ENCODE results near the gene OMD.
"Not testable (repeated sequence)": the region's sequence is repeated elsewhere in the genome, so short reads cannot be mapped to it uniquely, and the experiment has no call there.

Gene OMD

DNA sequence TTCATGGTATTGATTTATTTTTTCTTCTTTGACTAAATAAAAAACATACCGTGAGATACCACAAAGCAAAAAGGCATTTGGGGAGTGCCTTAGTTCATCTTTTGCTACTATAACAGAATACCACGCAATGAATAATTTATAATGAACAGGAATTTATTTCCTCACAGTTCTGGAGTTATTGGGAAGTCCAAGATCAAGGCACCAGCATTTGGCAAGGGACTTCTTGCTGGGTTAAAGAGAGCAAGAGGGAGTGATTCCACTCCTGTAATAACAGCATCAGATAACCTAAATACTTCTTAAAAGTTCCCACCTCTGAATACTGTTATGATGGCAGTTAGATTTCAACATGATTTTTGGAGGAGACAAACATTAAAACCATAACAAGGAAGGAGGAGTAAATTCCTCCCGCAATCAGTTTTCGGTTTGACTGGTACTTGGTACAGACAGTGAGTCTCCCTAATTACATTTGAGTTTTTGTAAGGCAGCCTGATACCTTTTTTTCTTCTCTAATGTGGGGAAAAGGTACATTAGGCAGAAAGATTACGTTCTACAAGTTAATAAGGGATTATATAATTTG, 8.8 kb upstream of the OMD start:
- in situ Hi-C loops (cut with MboI; ENCODE audit: low sequenced_read_pairs) = no loop called here
- Histone ChIP-seq H3K9me3 (no peaks in the 10 kb centered on the region), H3K4me1 (no peaks in the 10 kb centered on the region), H3K36me3 (replicated peaks) (no peaks in the 10 kb centered on the region), H3K4me3 (no peak overlapping the region), H3K27me3 (ENCODE audit: low read depth) (no peaks in the 10 kb centered on the region)
- DNase-seq (ENCODE audit: low spot score in 2 of 2) = no peak

DNA sequence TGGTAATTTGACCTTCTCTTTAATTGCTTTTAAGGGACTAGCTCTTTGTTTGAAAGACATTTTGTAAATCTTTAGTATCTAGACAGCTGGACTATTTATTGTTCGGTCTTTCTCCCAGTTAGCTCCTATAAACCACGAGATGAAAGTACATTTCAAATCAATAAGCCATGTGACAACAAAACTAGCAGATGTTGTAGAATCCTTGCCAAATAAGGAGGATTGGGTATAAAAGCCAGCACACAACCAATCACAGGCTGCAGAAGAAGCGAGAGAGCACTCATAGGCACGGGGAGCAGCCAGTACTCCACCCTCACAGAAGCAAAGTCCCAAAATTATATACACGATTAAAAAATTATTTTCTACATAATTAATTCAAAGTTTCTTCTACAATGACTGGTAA, 8.1 kb upstream of the OMD start:
- no peaks in the 10 kb centered on the region for H3K36me3 ChIP-seq (replicated peaks)
- no peak for DNase-seq (ENCODE audit: low spot score in 2 of 2)
- in situ Hi-C loops (cut with MboI; ENCODE audit: low sequenced_read_pairs) = no loop called here

DNA sequence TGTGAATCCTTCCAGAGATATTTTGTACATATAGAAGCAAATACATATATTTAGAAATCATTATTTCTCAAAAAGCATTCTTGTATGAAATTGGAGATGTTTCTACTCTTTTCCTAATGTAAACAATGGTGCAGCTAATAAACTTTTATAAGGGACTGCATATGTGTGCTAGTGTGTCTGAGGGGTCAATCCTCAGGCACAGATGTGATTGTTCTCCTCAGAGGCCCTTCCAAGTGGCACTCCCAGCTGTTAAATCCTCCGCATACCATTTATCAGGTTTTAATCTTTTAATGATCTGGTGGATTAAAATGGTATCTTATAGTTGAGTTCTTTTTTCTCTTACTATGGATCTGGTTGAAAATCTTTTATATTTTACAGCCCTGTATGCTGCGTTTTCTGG, 5.6 kb upstream of the OMD start:
- H3K36me3 ChIP-seq (replicated peaks) = no peaks in the 10 kb centered on the region
- no peak overlapping the region for H3K4me3 ChIP-seq
- DNase-seq (ENCODE audit: low spot score in 2 of 2) = no peak
- no peaks in the 10 kb centered on the region for H3K27me3 ChIP-seq (ENCODE audit: low read depth)
- H3K4me1 ChIP-seq = peaks cover 9% of the 10 kb centered on the region
- H3K9me3 ChIP-seq = no peaks in the 10 kb centered on the region
- in situ Hi-C loops (cut with MboI; ENCODE audit: low sequenced_read_pairs) = no loop called here

More for the DNA sequence above, 8.1 kb upstream of the OMD start:
- Histone ChIP-seq H3K4me3 (no peak overlapping the region), H3K27me3 (ENCODE audit: low read depth) (no peaks in the 10 kb centered on the region), H3K9me3 (no peaks in the 10 kb centered on the region), H3K4me1 (no peaks in the 10 kb centered on the region)

GRCh38 chr9:92426501-92427145, 2.4 kb upstream of the OMD start:
- Histone ChIP-seq H3K27me3 (ENCODE audit: low read depth) (no peaks in the 10 kb centered on the region), H3K9me3 (no peaks in the 10 kb centered on the region), H3K4me1 (peaks cover 11% of the 10 kb centered on the region), H3K36me3 (replicated peaks) (no peaks in the 10 kb centered on the region), H3K4me3 (no peak overlapping the region)
- no peak for DNase-seq (ENCODE audit: low spot score in 2 of 2)
- in situ Hi-C loops (cut with MboI; ENCODE audit: low sequenced_read_pairs) = no loop called here

DNA sequence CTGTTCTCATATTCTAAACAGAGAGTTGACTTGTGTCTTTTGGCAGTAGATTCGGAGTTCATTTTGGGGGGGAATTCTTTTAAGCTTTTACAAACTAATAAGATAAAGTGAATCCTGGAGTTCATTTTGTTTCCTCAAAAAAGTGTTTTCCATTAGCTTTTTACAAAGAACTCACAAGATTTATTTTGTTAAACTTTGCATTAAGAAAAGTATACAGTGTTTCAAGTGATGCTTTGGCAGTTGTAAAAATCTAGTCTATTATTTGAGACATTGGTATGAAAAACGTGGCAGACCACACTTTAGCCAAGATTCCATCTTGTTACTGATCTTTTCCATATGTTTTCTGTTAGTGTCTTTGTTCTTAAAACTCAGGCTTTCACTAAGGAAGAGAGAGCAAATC, 1.2 kb upstream of the OMD start:
- H3K27me3 ChIP-seq (ENCODE audit: low read depth) = no peaks in the 10 kb centered on the region
- no peaks in the 10 kb centered on the region for H3K36me3 ChIP-seq (replicated peaks)
- no peak overlapping the region for H3K4me3 ChIP-seq
- H3K9me3 ChIP-seq = no peaks in the 10 kb centered on the region
- DNase-seq (ENCODE audit: low spot score in 2 of 2) = no peak
- H3K4me1 ChIP-seq = peaks cover 11% of the 10 kb centered on the region
- in situ Hi-C loops (cut with MboI; ENCODE audit: low sequenced_read_pairs) = no loop called here

- no peaks in the 10 kb centered on the region for H3K27me3 ChIP-seq (ENCODE audit: low read depth)
- peaks cover 11% of the 10 kb centered on the region for H3K4me1 ChIP-seq
- in situ Hi-C loops (cut with MboI; ENCODE audit: low sequenced_read_pairs) = no loop called here
- H3K4me3 ChIP-seq = no peak overlapping the region
- H3K9me3 ChIP-seq = no peaks in the 10 kb centered on the region
- peak in 1 of 2 experiments; percentile 31 for DNase-seq (ENCODE audit: low spot score in 2 of 2)
- no peaks in the 10 kb centered on the region for H3K36me3 ChIP-seq (replicated peaks)
Measured at GRCh38 chr9:92423612-92424011, 659 bp downstream of the OMD start.

GRCh38 chr9:92422611-92423338, 1.5 kb downstream of the OMD start:
- in situ Hi-C loops (cut with MboI; ENCODE audit: low sequenced_read_pairs) = no loop called here
- no peak for DNase-seq (ENCODE audit: low spot score in 2 of 2)
- H3K9me3 ChIP-seq = no peaks in the 10 kb centered on the region

DNA sequence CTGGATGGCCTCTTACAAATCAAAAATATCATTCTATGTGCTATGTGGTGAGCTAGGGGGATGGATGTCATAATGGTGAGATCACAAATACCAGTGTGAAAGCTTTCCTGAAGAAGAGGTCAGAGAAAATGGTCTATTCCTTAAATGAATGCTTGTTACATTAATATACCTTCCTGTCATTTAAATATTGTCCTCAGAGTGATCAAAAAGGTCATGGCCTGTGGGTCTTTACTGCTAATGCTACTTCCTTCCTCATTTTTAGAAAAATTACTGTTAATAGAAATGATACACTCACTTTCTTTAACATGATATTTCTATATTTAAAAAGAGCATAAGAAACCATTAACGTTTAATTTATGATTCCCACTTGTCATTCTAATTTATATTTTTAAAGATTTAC, 9.7 kb downstream of the OMD start:
- no peak for DNase-seq (ENCODE audit: low spot score in 2 of 2)
- H3K27me3 ChIP-seq (ENCODE audit: low read depth) = no peaks in the 10 kb centered on the region
- no peaks in the 10 kb centered on the region for H3K36me3 ChIP-seq (replicated peaks)
- H3K9me3 ChIP-seq = no peaks in the 10 kb centered on the region
- H3K4me3 ChIP-seq = no peak overlapping the region
- peaks cover 11% of the 10 kb centered on the region for H3K4me1 ChIP-seq
- in situ Hi-C loops (cut with MboI; ENCODE audit: low sequenced_read_pairs) = no loop called here

More at GRCh38 chr9:92422611-92423338, 1.5 kb downstream of the OMD start:
- H3K4me3 ChIP-seq = no peak overlapping the region
- H3K27me3 ChIP-seq (ENCODE audit: low read depth) = no peaks in the 10 kb centered on the region
- peaks cover 11% of the 10 kb centered on the region for H3K4me1 ChIP-seq
- H3K36me3 ChIP-seq (replicated peaks) = no peaks in the 10 kb centered on the region

DNA sequence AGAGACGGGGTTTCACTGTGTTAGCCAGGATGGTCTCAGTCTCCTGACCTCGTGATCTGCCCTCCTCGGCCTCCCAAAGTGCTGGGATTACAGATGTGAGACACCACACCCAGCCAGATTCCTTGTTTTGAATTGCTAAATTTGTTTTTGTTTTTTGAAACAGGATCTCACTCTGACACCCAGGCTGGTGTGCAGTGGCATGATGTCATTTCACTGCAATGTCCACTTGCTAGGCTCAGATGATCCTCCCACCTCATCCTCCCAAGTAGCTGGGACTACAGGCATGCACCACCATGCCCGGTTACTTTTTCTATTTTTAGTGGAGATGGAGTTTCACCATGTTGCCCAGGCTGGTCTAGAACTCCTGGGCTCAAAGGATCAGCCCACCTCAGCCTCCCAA, 13.1 kb downstream of the OMD start:
- H3K36me3 ChIP-seq (replicated peaks); in situ Hi-C loops (cut with MboI; ENCODE audit: low sequenced_read_pairs); DNase-seq (ENCODE audit: low spot score in 2 of 2); H3K9me3 ChIP-seq; H3K27me3 ChIP-seq (ENCODE audit: low read depth); H3K4me3 ChIP-seq: not testable (repeated sequence)
- peaks cover 11% of the 10 kb centered on the region for H3K4me1 ChIP-seq

- H3K27me3 ChIP-seq (ENCODE audit: low read depth) = no peaks in the 10 kb centered on the region
- no peaks in the 10 kb centered on the region for H3K9me3 ChIP-seq
- no peak overlapping the region for H3K4me3 ChIP-seq
- DNase-seq (ENCODE audit: low spot score in 2 of 2) = no peak
- in situ Hi-C loops (cut with MboI; ENCODE audit: low sequenced_read_pairs) = no loop called here
- H3K36me3 ChIP-seq (replicated peaks) = no peaks in the 10 kb centered on the region
- peaks cover 4% of the 10 kb centered on the region for H3K4me1 ChIP-seq
Measured at GRCh38 chr9:92408747-92409478, 15.4 kb downstream of the OMD start.

- no peaks in the 10 kb centered on the region for H3K9me3 ChIP-seq
- in situ Hi-C loops (cut with MboI; ENCODE audit: low sequenced_read_pairs) = no loop called here
- no peaks in the 10 kb centered on the region for H3K36me3 ChIP-seq (replicated peaks)
- no peak overlapping the region for H3K4me3 ChIP-seq
- no peak for DNase-seq (ENCODE audit: low spot score in 2 of 2)
- no peaks in the 10 kb centered on the region for H3K27me3 ChIP-seq (ENCODE audit: low read depth)
- no peaks in the 10 kb centered on the region; the same call in 1 of the 2 replicates for H3K4me1 ChIP-seq
Measured at GRCh38 chr9:92407818-92408217, 16.5 kb downstream of the OMD start.

DNA sequence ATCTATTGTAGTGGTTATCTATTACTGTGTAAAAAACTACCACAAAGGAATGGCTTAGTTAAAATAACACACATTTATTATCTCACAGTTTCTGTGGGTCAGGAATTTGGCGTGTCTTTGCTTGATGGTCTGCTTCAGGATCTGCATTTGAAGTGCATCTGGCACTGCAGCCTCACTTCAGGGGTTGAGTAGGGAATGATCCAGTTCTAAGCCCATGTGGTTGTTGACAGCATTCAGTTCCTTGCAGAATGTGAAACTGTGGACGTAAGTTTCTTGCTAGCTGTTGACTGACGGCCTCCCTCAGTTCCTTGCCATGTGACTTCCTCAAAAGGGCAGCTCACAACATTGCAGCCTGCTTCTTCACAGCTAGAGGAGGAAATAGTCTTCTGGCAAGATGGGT, 17.8 kb downstream of the OMD start:
- Histone ChIP-seq H3K4me1 (no peaks in the 10 kb centered on the region; the same call in 1 of the 2 replicates), H3K4me3 (no peak overlapping the region), H3K27me3 (ENCODE audit: low read depth) (no peaks in the 10 kb centered on the region), H3K36me3 (replicated peaks) (no peaks in the 10 kb centered on the region), H3K9me3 (no peaks in the 10 kb centered on the region)
- in situ Hi-C loops (cut with MboI; ENCODE audit: low sequenced_read_pairs) = no loop called here
- DNase-seq (ENCODE audit: low spot score in 2 of 2) = no peak

DNA sequence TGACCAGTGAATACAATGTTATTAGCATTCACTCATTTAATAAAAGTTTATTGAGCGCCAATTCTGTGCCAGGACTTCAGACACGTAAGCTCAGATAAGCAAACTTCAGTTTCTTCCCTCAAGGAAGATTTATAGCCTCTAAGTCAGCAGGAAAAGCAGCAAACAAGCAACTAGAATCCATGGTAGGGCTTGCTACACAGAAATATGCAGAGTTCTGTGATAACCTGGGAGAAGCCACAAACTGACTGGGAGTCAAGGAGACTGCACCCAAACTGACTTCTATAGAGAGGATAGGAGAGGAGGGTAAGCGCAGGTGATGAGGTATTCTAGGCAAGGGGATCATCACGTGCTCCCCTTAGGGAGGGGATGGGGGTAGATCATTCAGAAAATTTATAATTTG, 18.5 kb downstream of the OMD start:
- no peak overlapping the region for H3K4me3 ChIP-seq
- in situ Hi-C loops (cut with MboI; ENCODE audit: low sequenced_read_pairs) = no loop called here

More for the DNA sequence above, 18.5 kb downstream of the OMD start:
- H3K9me3 ChIP-seq = no peaks in the 10 kb centered on the region
- no peak for DNase-seq (ENCODE audit: low spot score in 2 of 2)
- no peaks in the 10 kb centered on the region; the same call in 1 of the 2 replicates for H3K4me1 ChIP-seq
- no peaks in the 10 kb centered on the region for H3K36me3 ChIP-seq (replicated peaks)
- no peaks in the 10 kb centered on the region for H3K27me3 ChIP-seq (ENCODE audit: low read depth)
